HG03354 (cell line): Measurements from ENCODE around the gene GPR55.
"Not testable (repeated sequence)": the region's sequence is repeated elsewhere in the genome, so short reads cannot be mapped to it uniquely, and the experiment has no call there.

Experiments used
- ATAC-seq: cut with Tn5 transposase; IDR thresholded peaks from one replicate; pipeline ENCODE4 v1.9.1; 2021; ENCODE audit warnings: mild to moderate bottlenecking; ENCODE audit not compliant: unreplicated experiment, poor library complexity, severe bottlenecking

GPR55 gene

GRCh38 chr2:230924470-230925341 is at the start of gene GPR55:
Gene GPR55, minus strand, starts transcription at chr2:230925242. Its CDS starts 14,280 bp downstream, at chr2:230910962.
- peak; percentile 52 for ATAC-seq

- ATAC-seq: peak; percentile 93
These were observed 49.3 kb upstream of the GPR55 start for GRCh38 chr2:230974096-230974913.

- no peak for ATAC-seq
These were observed 47.0 kb upstream of the GPR55 start for GRCh38 chr2:230972046-230972445.

GRCh38 chr2:230969659-230970015 is 44.6 kb upstream of the GPR55 start:
- ATAC-seq: no peak

GRCh38 chr2:230968921-230969658 is 44.0 kb upstream of the GPR55 start:
- ATAC-seq: no peak

GRCh38 chr2:230968314-230968713 is 43.3 kb upstream of the GPR55 start:
- not testable (repeated sequence) for ATAC-seq

GRCh38 chr2:230967113-230967512 is 42.1 kb upstream of the GPR55 start:
- ATAC-seq: no peak

- no peak for ATAC-seq
These were observed 39.2 kb upstream of the GPR55 start for GRCh38 chr2:230964136-230964730.

GRCh38 chr2:230961091-230961491 is 36.0 kb upstream of the GPR55 start:
- no peak for ATAC-seq

GRCh38 chr2:230960026-230960425 is 35.0 kb upstream of the GPR55 start:
- ATAC-seq: no peak

GRCh38 chr2:230958820-230959756 is 34.0 kb upstream of the GPR55 start:
- ATAC-seq: no peak

GRCh38 chr2:230957756-230958391 is 32.8 kb upstream of the GPR55 start:
- ATAC-seq: no peak

GRCh38 chr2:230956827-230957755 is 32.0 kb upstream of the GPR55 start:
- peak; percentile 72 for ATAC-seq

- no peak for ATAC-seq
These were observed 30.2 kb upstream of the GPR55 start for GRCh38 chr2:230955163-230955737.

GRCh38 chr2:230954746-230955145 is 29.7 kb upstream of the GPR55 start:
- no peak for ATAC-seq

- peak; percentile 23 for ATAC-seq
These were observed 28.8 kb upstream of the GPR55 start for GRCh38 chr2:230953845-230954244.
